Mesenchymal stem cell (in vitro differentiated cells and primary cell): Measurements from ENCODE around the gene ZC3HAV1.

Source experiments
- DNase-seq: peaks from one replicate; pipeline ENCODE4 v3.0.0-alpha.2; 2013
- H2AFZ ChIP-seq: one replicate; pipeline ENCODE4 v1.6.1; 2013; ENCODE audit warnings: low read depth, mild to moderate bottlenecking, control low read depth, inconsistent platforms, low read length, moderate library complexity
- H2AK5ac ChIP-seq: 2 replicates; pipeline ENCODE4 v1.6.1; 2013; ENCODE audit warnings: low read length, moderate library complexity, mild to moderate bottlenecking, inconsistent platforms; ENCODE audit not compliant: severe bottlenecking
- H2BK120ac ChIP-seq: one replicate; pipeline ENCODE4 v1.6.1; 2013; ENCODE audit warnings: low read depth, mild to moderate bottlenecking, inconsistent platforms, low read length, moderate library complexity
- H2BK12ac ChIP-seq, 2 experiments: one replicate each; pipeline ENCODE4 v1.6.1; 2013; ENCODE audit warnings: inconsistent platforms in 2 of 2, low read length in 2 of 2, mild to moderate bottlenecking in 2 of 2, moderate library complexity in 2 of 2, control low read depth in 1 of 2
- H2BK15ac ChIP-seq: one replicate; pipeline ENCODE4 v1.6.1; 2013; ENCODE audit warnings: mild to moderate bottlenecking, low read depth, inconsistent platforms; ENCODE audit not compliant: poor library complexity, severe bottlenecking
- H2BK5ac ChIP-seq: 2 replicates; pipeline ENCODE4 v1.6.1; 2013; ENCODE audit warnings: low read depth, mild to moderate bottlenecking, low read length, control low read depth, inconsistent platforms; ENCODE audit not compliant: poor library complexity, severe bottlenecking
- H3K14ac ChIP-seq, 2 experiments: one replicate each; pipeline ENCODE4 v1.6.1; 2013; ENCODE audit warnings: inconsistent platforms in 2 of 2, low read length in 2 of 2, control low read depth in 1 of 2, mild to moderate bottlenecking in 1 of 2, moderate library complexity in 1 of 2
- H3K18ac ChIP-seq, 2 experiments: one replicate each; pipeline ENCODE4 v1.6.1; 2013; ENCODE audit warnings: inconsistent platforms in 2 of 2, low read length in 2 of 2, control low read depth in 1 of 2, low read depth in 1 of 2, mild to moderate bottlenecking in 1 of 2
- H3K23ac ChIP-seq, 2 experiments: one replicate each; pipeline ENCODE4 v1.6.1; 2013; ENCODE audit warnings: inconsistent platforms in 2 of 2, low read length in 2 of 2, mild to moderate bottlenecking in 2 of 2, moderate library complexity in 2 of 2, control low read depth in 1 of 2
- H3K27ac ChIP-seq: 2 replicates; pipeline ENCODE4 v1.5.1; 2013; ENCODE audit warnings: mild to moderate bottlenecking, moderate library complexity, low read length, control low read depth, inconsistent platforms; ENCODE audit not compliant: poor library complexity, severe bottlenecking
- H3K27me3 ChIP-seq, 2 experiments: 2 replicates each; pipeline versions ENCODE4 v1.6.1 to v1.7.0; 2013; ENCODE audit warnings: low read length in 2 of 2, mild to moderate bottlenecking in 2 of 2, moderate library complexity in 2 of 2, control low read depth in 1 of 2, inconsistent platforms in 1 of 2; ENCODE audit not compliant: control insufficient read depth in 1 of 2, insufficient read depth in 1 of 2
- H3K36me3 ChIP-seq, 2 experiments: 2 replicates each; pipeline versions ENCODE4 v1.6.1 to v1.7.0; 2013; ENCODE audit warnings: low read length in 2 of 2, control low read depth in 1 of 2, inconsistent platforms in 1 of 2, low read depth in 1 of 2, mild to moderate bottlenecking in 1 of 2; ENCODE audit not compliant: insufficient read depth in 2 of 2, control insufficient read depth in 1 of 2
- H3K4ac ChIP-seq, 2 experiments: one replicate each; pipeline ENCODE4 v1.6.1; 2013; ENCODE audit warnings: inconsistent platforms in 2 of 2, low read length in 2 of 2, mild to moderate bottlenecking in 2 of 2, moderate library complexity in 2 of 2, control low read depth in 1 of 2, low read depth in 1 of 2
- H3K4me1 ChIP-seq: 2 replicates; pipeline ENCODE4 v1.6.1; 2013; ENCODE audit warnings: low read depth, low read length, control low read depth; ENCODE audit not compliant: control insufficient read depth, insufficient read depth
- H3K4me2 ChIP-seq: 2 replicates; pipeline ENCODE4 v1.6.1; 2013; ENCODE audit warnings: low read length, mild to moderate bottlenecking, inconsistent platforms; ENCODE audit not compliant: poor library complexity, severe bottlenecking
- H3K4me3 ChIP-seq, 2 experiments: 2 replicates each; pipeline versions ENCODE4 v1.5.1 to v1.7.0; 2013; ENCODE audit warnings: low read length in 2 of 2, mild to moderate bottlenecking in 2 of 2, control low read depth in 1 of 2, low read depth in 1 of 2; ENCODE audit not compliant: insufficient read depth in 1 of 2
- H3K79me1 ChIP-seq: replicated peaks from 2 replicates; pipeline ENCODE4 v1.6.1; 2013; ENCODE audit warnings: mild to moderate bottlenecking, control low read depth, low read length, inconsistent platforms; ENCODE audit not compliant: poor library complexity, severe bottlenecking
- H3K9ac ChIP-seq: 2 replicates; pipeline ENCODE4 v1.7.0; 2013; ENCODE audit warnings: mild to moderate bottlenecking, low read length, moderate library complexity
- H3K9me3 ChIP-seq: 2 replicates; pipeline ENCODE4 v1.7.0; 2013; ENCODE audit warnings: mild to moderate bottlenecking, low read length; ENCODE audit not compliant: control insufficient read depth
- H4K8ac ChIP-seq: one replicate; pipeline ENCODE4 v1.6.1; 2013; ENCODE audit warnings: inconsistent platforms, mild to moderate bottlenecking, low read length, moderate library complexity
- H4K91ac ChIP-seq: one replicate; pipeline ENCODE4 v1.6.1; 2013; ENCODE audit warnings: mild to moderate bottlenecking, low read length, inconsistent platforms
- WGBS: methylation state at CpG from one replicate; pipeline ENCODE4 v1.1.7; 2013; ENCODE audit warnings: mixed read lengths; 5-methylcytosine and 5-hydroxymethylcytosine counted together

Gene ZC3HAV1

DNA sequence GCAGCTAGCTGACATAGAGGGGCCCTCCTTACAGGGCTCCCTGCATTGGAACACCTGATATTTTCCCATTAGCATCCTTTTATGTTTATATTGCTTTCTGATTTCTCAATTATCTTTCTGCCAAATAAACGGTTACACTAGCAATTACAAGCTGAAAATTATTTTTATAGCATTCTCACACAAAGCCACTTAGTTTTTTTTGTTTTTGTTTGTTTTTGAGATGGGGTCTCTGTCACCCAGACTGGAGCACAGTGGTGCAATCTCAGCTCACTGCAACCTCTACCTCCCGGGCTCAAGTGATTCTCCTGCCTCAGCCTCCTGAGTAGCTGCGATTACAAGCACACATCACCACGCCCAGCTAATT, 9.9 kb upstream of the ZC3HAV1 start:
- Histone ChIP-seq H2BK12ac (no peak overlapping the region), H3K27me3 (peaks cover 0 to 17% of the 10 kb centered on the region in 2 experiments), H3K9ac (no peak overlapping the region), H2AK5ac (no peak overlapping the region), H2BK15ac (no peak overlapping the region), H3K36me3 (no peaks in the 10 kb centered on the region), H2BK5ac (no peak overlapping the region), H3K18ac (no peak overlapping the region), H3K4ac (no peak overlapping the region), H4K8ac (no peak overlapping the region), H2BK120ac (no peak overlapping the region), H3K27ac (no peak overlapping the region), H2AFZ (no peak overlapping the region), H3K14ac (no peak overlapping the region), H3K4me1 (peaks cover 3% of the 10 kb centered on the region), H3K4me3 (no peak overlapping the region), H3K23ac (no peak overlapping the region), H3K79me1 (no peaks in the 10 kb centered on the region), H3K4me2 (no peak overlapping the region), H3K9me3 (no peaks in the 10 kb centered on the region), H4K91ac (no peak overlapping the region)
- 87% methylated on average over 3 of the region's 4 CpGs for WGBS
- no peak for DNase-seq

DNA sequence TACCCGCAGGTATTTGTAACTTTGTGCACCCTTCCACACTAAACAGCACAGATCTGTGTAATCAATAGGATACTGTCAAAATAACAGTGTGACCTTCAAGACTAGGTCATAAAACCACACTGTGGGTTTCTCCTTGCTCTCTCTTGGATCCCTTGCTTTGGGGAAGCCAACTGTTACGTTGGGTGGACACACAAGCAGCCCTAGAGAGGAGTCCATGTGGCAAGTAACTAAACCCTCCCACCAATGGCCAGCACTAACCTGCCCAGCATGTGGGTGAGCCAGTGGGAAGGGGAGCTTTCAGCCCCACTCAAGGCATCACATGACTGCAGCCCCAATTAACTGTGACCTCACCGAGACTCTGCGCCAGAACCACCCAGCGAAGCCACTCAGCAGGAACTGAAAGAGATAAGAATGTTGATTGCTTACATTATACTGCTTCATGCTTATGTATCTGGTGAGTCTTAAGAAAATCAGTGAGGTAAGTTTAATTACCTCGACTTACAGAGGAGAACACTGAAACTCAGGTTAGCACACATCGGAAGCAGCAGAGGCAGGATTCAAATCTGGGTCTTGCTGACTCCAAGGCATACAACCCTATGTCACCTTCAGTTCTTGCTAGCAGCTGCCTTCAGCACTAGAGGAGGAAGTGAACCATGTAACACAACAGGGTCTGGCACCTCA, 9.4 kb upstream of the ZC3HAV1 start:
- H3K9ac ChIP-seq: no peak overlapping the region
- no peak overlapping the region for H3K23ac ChIP-seq
- H3K18ac ChIP-seq: no peak overlapping the region
- H3K4ac ChIP-seq: no peak overlapping the region
- no peak overlapping the region for H2BK120ac ChIP-seq
- H3K4me3 ChIP-seq: no peak overlapping the region
- H3K14ac ChIP-seq: no peak overlapping the region
- no peaks in the 10 kb centered on the region for H3K9me3 ChIP-seq
- H2AFZ ChIP-seq: no peak overlapping the region
- peak overlapping the region in 1 of 2 experiments; percentile 55 for H2BK12ac ChIP-seq
- H4K91ac ChIP-seq: no peak overlapping the region
- H2AK5ac ChIP-seq: no peak overlapping the region
- no peak overlapping the region for H2BK15ac ChIP-seq
- H4K8ac ChIP-seq: peak overlapping the region; percentile 19
- no peak overlapping the region for H3K27ac ChIP-seq
- DNase-seq: peak; percentile 50
- H3K4me2 ChIP-seq: no peak overlapping the region
- H2BK5ac ChIP-seq: no peak overlapping the region
- no peaks in the 10 kb centered on the region for H3K79me1 ChIP-seq
- 62% methylated on average over 6 of the region's 7 CpGs for WGBS
- no peaks in the 10 kb centered on the region for H3K36me3 ChIP-seq
- H3K27me3 ChIP-seq: peaks cover 0 to 12% of the 10 kb centered on the region in 2 experiments
- H3K4me1 ChIP-seq: peaks cover 4% of the 10 kb centered on the region

DNA sequence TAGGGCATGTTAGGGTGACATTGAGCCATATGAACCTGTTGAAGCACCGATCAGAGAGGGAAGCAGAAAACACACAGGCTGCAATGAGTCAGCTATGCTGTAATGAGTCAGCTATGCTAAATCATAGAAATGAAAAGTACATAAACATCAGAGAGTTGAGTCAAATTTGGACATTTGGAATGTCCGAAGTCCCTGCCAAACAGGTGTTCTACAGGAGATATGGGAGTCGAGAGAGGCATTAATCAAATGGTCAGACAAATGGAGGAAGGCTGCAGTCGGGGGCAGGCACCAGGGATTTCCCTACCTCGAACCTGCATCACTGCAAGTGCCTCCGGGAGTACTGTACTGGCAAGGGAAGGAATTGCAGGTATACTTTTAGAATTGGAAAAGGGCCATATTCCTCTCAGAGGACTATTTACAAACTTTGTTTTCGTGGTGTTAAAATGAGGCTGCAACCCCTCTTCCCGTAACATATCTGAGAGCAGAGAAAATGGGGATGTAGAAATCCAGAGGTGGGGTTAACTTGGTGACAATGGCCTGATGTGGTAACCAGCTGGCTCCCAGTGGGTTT, 8.8 kb upstream of the ZC3HAV1 start:
- WGBS: 41% methylated on average over 8 of the region's 8 CpGs

DNA sequence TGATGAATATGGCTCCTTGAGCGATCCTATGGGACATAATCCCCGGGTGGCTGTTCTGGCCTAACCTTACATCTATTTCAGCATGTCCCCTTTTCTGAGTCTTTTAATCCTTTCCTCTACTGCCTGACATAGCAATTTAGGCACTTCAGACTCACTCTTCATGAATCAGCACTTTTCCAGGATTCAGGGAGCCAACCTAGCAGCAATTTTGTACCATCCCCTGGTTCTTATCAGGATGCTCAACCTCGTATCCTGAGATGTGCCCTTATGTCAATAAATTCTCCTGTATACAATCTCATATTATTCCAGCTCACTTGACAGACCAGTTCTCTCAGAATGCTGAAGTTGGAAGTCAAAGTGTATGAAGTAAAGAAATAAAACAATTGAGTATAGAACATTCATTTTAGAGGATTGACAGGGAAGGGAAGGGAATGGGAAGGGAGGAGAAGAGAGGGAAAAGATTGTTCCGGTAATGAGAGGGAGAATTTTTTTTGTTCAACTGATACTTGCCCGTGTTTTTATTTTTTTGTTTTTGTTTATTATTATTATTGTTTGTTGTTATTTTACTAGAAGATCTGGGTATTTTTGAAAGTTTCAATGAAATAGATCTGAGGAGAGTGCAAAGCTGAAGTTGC, 8.2 kb upstream of the ZC3HAV1 start:
- H2AFZ ChIP-seq: no peak overlapping the region
- no peak overlapping the region for H2BK5ac ChIP-seq
- no peaks in the 10 kb centered on the region for H3K36me3 ChIP-seq
- H4K8ac ChIP-seq: no peak overlapping the region
- H3K4me2 ChIP-seq: no peak overlapping the region
- no peak overlapping the region for H3K9ac ChIP-seq
- peaks cover 0 to 3% of the 10 kb centered on the region in 2 experiments for H3K27me3 ChIP-seq
- no peak for DNase-seq
- no peak overlapping the region for H3K4ac ChIP-seq
- no peak overlapping the region for H3K27ac ChIP-seq
- H3K18ac ChIP-seq: no peak overlapping the region
- 97% methylated on average over 4 of the region's 5 CpGs for WGBS
- no peak overlapping the region for H4K91ac ChIP-seq
- no peak overlapping the region for H3K14ac ChIP-seq
- H3K79me1 ChIP-seq: no peaks in the 10 kb centered on the region
- peaks cover 4% of the 10 kb centered on the region for H3K4me1 ChIP-seq
- H3K9me3 ChIP-seq: no peaks in the 10 kb centered on the region
- no peak overlapping the region for H3K23ac ChIP-seq
- H2BK12ac ChIP-seq: no peak overlapping the region
- H2BK120ac ChIP-seq: no peak overlapping the region
- H2AK5ac ChIP-seq: no peak overlapping the region
- H3K4me3 ChIP-seq: no peak overlapping the region
- H2BK15ac ChIP-seq: no peak overlapping the region

More for the DNA sequence above, 8.8 kb upstream of the ZC3HAV1 start:
- peak overlapping the region in 1 of 2 experiments; percentile 56 for H3K18ac ChIP-seq
- peak overlapping the region; percentile 6 for H3K4me2 ChIP-seq
- no peaks in the 10 kb centered on the region for H3K9me3 ChIP-seq
- no peak overlapping the region for H2BK5ac ChIP-seq
- H3K27me3 ChIP-seq: peaks cover 0 to 6% of the 10 kb centered on the region in 2 experiments
- peaks cover 4% of the 10 kb centered on the region for H3K4me1 ChIP-seq
- no peaks in the 10 kb centered on the region for H3K36me3 ChIP-seq
- no peak overlapping the region for H3K27ac ChIP-seq
- H3K4me3 ChIP-seq: no peak overlapping the region
- H3K23ac ChIP-seq: no peak overlapping the region
- no peak overlapping the region for H4K8ac ChIP-seq
- no peak overlapping the region for H2BK15ac ChIP-seq
- H3K14ac ChIP-seq: no peak overlapping the region
- H2BK120ac ChIP-seq: no peak overlapping the region
- H2AFZ ChIP-seq: no peak overlapping the region
- peak; percentile 57 for DNase-seq
- H3K9ac ChIP-seq: no peak overlapping the region
- no peak overlapping the region for H3K4ac ChIP-seq
- H3K79me1 ChIP-seq: no peaks in the 10 kb centered on the region
- H4K91ac ChIP-seq: no peak overlapping the region
- H2AK5ac ChIP-seq: no peak overlapping the region
- H2BK12ac ChIP-seq: peak overlapping the region in 1 of 2 experiments; percentile 55
